ENCODE data around the gene PREX1.

Gene PREX1

DNA sequence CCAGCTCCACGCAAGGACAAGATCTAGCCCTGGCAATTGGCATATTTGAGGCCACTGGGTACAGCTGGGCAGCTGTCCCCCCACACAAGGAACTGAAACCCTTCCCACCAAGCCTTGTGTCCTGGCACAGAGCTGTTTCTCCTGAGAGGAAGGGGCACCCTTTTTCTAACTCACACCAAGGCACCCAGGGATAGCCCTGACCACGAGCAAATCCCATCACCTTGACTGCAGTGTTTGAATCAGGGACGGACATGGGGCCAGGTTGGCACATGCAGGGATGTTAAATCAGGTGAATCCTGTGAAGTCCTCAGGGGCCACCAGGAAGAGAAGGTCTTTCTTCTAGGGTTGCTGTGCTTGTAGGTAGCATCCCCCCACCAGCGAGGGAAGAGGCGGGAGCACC, 246.6 kb downstream of the PREX1 start:
- no peak for DNase-seq (ENCODE audit: low spot score)

DNA sequence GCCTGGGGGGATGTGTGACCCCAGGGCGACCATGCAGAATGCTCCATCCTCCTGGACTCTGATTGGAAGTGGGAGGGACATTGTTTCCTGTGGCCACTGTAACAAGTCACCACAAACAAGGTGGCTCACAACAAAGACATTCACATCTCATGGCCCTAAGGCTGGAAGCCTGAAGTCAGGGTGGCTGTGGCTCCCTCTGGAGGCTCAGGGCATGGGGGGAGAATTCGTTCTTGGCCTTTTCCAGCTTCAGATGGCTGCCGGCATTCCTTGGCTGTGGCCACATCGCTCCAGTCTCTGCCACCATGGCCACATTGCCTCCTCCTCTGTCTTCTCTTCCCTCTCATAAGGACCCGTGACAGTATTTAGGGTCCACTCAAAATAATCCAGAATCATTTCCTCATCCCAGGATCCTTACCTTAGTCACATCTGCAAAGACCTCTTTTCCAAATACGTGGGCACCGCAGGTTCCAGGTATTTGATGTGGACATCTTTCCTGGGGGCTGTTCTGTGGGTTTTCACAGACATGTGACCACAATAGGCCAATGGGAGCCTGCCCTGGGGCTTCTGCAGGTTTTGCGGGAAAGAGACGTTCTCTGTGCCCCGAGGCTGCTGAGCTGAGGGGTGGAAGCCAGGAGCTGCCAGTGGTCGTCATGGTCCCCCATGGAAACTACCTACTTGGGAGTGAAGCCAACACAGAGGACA, 249.3 kb downstream of the PREX1 start:
- no peak for DNase-seq (ENCODE audit: low spot score)

DNA sequence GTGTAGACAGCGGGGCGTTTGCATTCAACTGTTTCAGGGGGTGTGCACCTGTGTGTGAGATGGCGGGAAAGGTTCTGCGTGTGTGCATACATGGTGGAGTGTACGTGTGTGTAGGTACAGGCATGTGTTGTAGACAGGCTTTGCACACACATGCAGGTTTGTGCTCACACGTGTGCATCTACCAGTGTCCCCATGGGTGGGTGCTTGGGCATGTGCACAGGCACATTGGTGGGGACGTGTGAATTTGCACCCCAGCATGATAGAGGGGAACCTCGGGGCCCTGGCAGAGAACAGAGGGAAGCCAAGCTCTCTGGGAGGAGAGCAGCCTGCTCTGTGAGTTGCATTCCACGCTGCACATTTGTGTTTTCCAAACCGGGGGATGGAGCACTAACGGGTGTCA, 250.2 kb downstream of the PREX1 start:
- DNase-seq (ENCODE audit: low spot score) = no peak

DNA sequence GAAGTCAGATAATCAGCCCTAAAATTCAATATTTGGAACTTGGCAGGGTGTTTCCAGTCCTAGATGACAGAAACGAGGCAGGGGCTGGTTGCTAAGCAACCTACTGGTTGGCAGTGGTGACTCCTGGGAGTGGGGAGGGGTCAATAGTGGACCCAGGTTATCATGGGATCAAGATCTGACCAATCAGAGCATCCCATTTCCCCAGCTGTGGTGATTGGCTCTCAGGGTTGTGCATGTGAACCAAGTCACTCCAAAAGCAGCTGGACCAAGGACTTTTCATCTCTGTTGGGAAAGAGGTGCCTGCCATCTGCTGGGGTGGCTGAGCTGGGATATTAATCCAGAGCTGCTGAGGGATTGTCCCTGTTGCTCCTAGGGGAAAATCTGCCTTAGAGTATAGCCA, 253.4 kb downstream of the PREX1 start:
- DNase-seq (ENCODE audit: low spot score) = no peak
